H1 (cell line): ENCODE measurements around the gene CRABP1. TPM values are rescaled to one million over a fixed set of nuclear protein-coding genes. Genes with fewer than 3 reads are reported as not detected.

Experiments used
- CTCF ChIA-PET: fragments of 300-600 bp; sonication (Branson Sonifier 250); formaldehyde crosslinking; loops from one replicate; lab custom pipeline; 2021; ENCODE audit not compliant: partially characterized antibody; lab: Charles Lee
- POLR2A ChIA-PET: fragments of 300-600 bp; sonication (Branson Sonifier 250); formaldehyde crosslinking; loops from one replicate; lab custom pipeline; 2021; ENCODE audit warnings: inconsistent platforms; ENCODE audit not compliant: partially characterized antibody; lab: Charles Lee
- DNase-seq, 2 experiments: peaks; one replicate each; pipeline versions ENCODE4 v3.0.0 to v3.0.0-alpha.2; 2010 to 2022; ENCODE audit warnings: low spot score in 2 of 2, low read depth in 1 of 2, mixed read lengths in 1 of 2
- FAIRE-seq: peaks from 2 replicates; lab custom pipeline; 2011; peaks lifted over from hg19 to GRCh38; lab: Jason Lieb, UNC
- H2AFZ ChIP-seq: 2 replicates; pipeline ENCODE4 v1.8.1; 2012; ENCODE audit warnings: low read length, inconsistent platforms
- H2AK5ac ChIP-seq: 2 replicates; pipeline ENCODE4 v1.6.1; 2013; ENCODE audit warnings: low read depth, low read length
- H2BK120ac ChIP-seq: replicated peaks from 2 replicates; pipeline ENCODE3; 2013; ENCODE audit warnings: low read depth, low read length, inconsistent platforms
- H2BK12ac ChIP-seq: 2 replicates; pipeline ENCODE4 v1.6.1; 2013; ENCODE audit warnings: low read depth, low read length
- H2BK15ac ChIP-seq: 2 replicates; pipeline ENCODE4 v1.6.1; 2013; ENCODE audit warnings: low read length
- H2BK20ac ChIP-seq: 2 replicates; pipeline ENCODE4 v1.6.1; 2013; ENCODE audit warnings: low read length
- H2BK5ac ChIP-seq: 2 replicates; pipeline ENCODE4 v1.6.1; 2013; ENCODE audit warnings: low read depth, low read length
- H3K14ac ChIP-seq: 2 replicates; pipeline ENCODE4 v1.6.1; 2013; ENCODE audit warnings: inconsistent platforms; ENCODE audit not compliant: insufficient read length
- H3K18ac ChIP-seq: 2 replicates; pipeline ENCODE4 v1.6.1; 2013; ENCODE audit warnings: low read length; ENCODE audit errors: extremely low read depth
- H3K23ac ChIP-seq: 2 replicates; pipeline ENCODE4 v1.6.1; 2013; ENCODE audit warnings: inconsistent platforms; ENCODE audit not compliant: insufficient read length
- H3K23me2 ChIP-seq: 2 replicates; pipeline ENCODE4 v1.6.1; 2013; ENCODE audit warnings: low read depth, low read length
- H3K27ac ChIP-seq: 2 replicates; pipeline ENCODE4 v1.6.1; 2011; ENCODE audit warnings: low read depth, low read length, inconsistent platforms
- H3K27me3 ChIP-seq, 4 experiments: replicated peaks in 1 of 4; 1 replicate in 1 of 4; 2 replicates in 3 of 4; pipeline versions ENCODE4 v1.6.1 to v1.8.1; 2011 to 2013; ENCODE audit warnings: low read length in 3 of 4, mild to moderate bottlenecking in 3 of 4, inconsistent platforms in 2 of 4, mixed read lengths in 2 of 4, moderate library complexity in 1 of 4; ENCODE audit not compliant: control insufficient read depth in 3 of 4, insufficient read depth in 3 of 4; ENCODE audit errors: extremely low read depth in 1 of 4
- H3K36me3 ChIP-seq, 4 experiments: 2 replicates each; pipeline versions ENCODE4 v1.6.1 to v1.8.1; 2011 to 2013; ENCODE audit warnings: mild to moderate bottlenecking in 4 of 4, low read length in 3 of 4, moderate library complexity in 2 of 4, control low read depth in 1 of 4, inconsistent platforms in 1 of 4; ENCODE audit not compliant: insufficient read depth in 4 of 4, control insufficient read depth in 2 of 4
- H3K4ac ChIP-seq: replicated peaks from 2 replicates; pipeline ENCODE3; 2013; ENCODE audit warnings: low read length, low read depth, mixed read lengths, inconsistent platforms; ENCODE audit not compliant: insufficient read length
- H3K4me1 ChIP-seq, 4 experiments: replicated peaks in 1 of 4; 1 replicate in 1 of 4; 2 replicates in 3 of 4; pipeline versions ENCODE4 v1.6.1 to v1.8.1; 2011 to 2013; ENCODE audit warnings: low read length in 3 of 4, inconsistent platforms in 2 of 4, mixed read lengths in 1 of 4; ENCODE audit not compliant: insufficient read depth in 4 of 4, control insufficient read depth in 3 of 4
- H3K4me2 ChIP-seq, 2 experiments: 2 replicates each; pipeline versions ENCODE4 v1.6.1 to v1.8.1; 2011 to 2013; ENCODE audit warnings: low read depth in 2 of 2, low read length in 2 of 2, control low read depth in 1 of 2, inconsistent platforms in 1 of 2, mild to moderate bottlenecking in 1 of 2; ENCODE audit not compliant: insufficient read depth in 1 of 2
- H3K4me3 ChIP-seq, 4 experiments: fragments of 200-600, 300-600 bp in 1 of 4; sonication (generic), shearing (Covaris generic), sonication (Bioruptor Twin) in 1 of 4; 2 replicates each; pipeline versions ENCODE4 v1.5.1 to v1.8.1; 2011 to 2016; ENCODE audit warnings: low read length in 4 of 4, low read depth in 3 of 4, control low read depth in 2 of 4, inconsistent platforms in 2 of 4, mild to moderate bottlenecking in 2 of 4, mixed read lengths in 1 of 4, moderate library complexity in 1 of 4; ENCODE audit not compliant: insufficient read depth in 2 of 4; ENCODE audit errors: extremely low read depth in 1 of 4
- H3K56ac ChIP-seq: replicated peaks from 2 replicates; pipeline ENCODE3; 2013; ENCODE audit warnings: low read depth, mild to moderate bottlenecking, mixed read lengths, low read length, inconsistent platforms; ENCODE audit not compliant: insufficient read length
- H3K79me1 ChIP-seq: 2 replicates; pipeline ENCODE4 v1.6.1; 2013; ENCODE audit warnings: low read depth, low read length, control low read depth
- H3K79me2 ChIP-seq, 2 experiments: 2 replicates each; pipeline versions ENCODE4 v1.6.1 to v1.8.1; 2012 to 2013; ENCODE audit warnings: low read length in 2 of 2, mild to moderate bottlenecking in 2 of 2, inconsistent platforms in 1 of 2; ENCODE audit not compliant: insufficient read depth in 2 of 2, control insufficient read depth in 1 of 2
- H3K9ac ChIP-seq, 4 experiments: replicated peaks in 1 of 4; 1 replicate in 1 of 4; 2 replicates in 3 of 4; pipeline versions ENCODE4 v1.6.1 to v1.8.1; 2011 to 2013; ENCODE audit warnings: low read depth in 3 of 4, low read length in 3 of 4, control low read depth in 2 of 4, mild to moderate bottlenecking in 2 of 4, moderate library complexity in 2 of 4, inconsistent platforms in 1 of 4; ENCODE audit errors: extremely low read depth in 1 of 4
- H3K9me3 ChIP-seq, 2 experiments: 2 replicates each; pipeline versions ENCODE4 v1.6.1 to v1.8.1; 2012 to 2013; ENCODE audit warnings: mild to moderate bottlenecking in 2 of 2, moderate library complexity in 2 of 2, control low read depth in 1 of 2, inconsistent platforms in 1 of 2, low read depth in 1 of 2, low read length in 1 of 2, mixed read lengths in 1 of 2; ENCODE audit not compliant: insufficient read depth in 2 of 2
- H4K20me1 ChIP-seq, 2 experiments: replicated peaks in 1 of 2; 2 replicates each; pipeline versions ENCODE3 to v1.8.1; 2011 to 2013; ENCODE audit warnings: inconsistent platforms in 2 of 2, low read length in 2 of 2, mild to moderate bottlenecking in 1 of 2; ENCODE audit not compliant: insufficient read depth in 2 of 2, control insufficient read depth in 1 of 2
- H4K5ac ChIP-seq: 2 replicates; pipeline ENCODE4 v1.6.1; 2013; ENCODE audit warnings: low read length, low read depth, mixed read lengths, inconsistent platforms; ENCODE audit not compliant: insufficient read length
- H4K8ac ChIP-seq: 2 replicates; pipeline ENCODE4 v1.8.0; 2013; ENCODE audit warnings: mild to moderate bottlenecking, moderate library complexity, low read length, inconsistent platforms; ENCODE audit not compliant: insufficient read depth; ENCODE audit errors: extremely low read depth
- H4K91ac ChIP-seq: replicated peaks from 2 replicates; pipeline ENCODE3; 2013; ENCODE audit warnings: low read length, mixed read lengths, inconsistent platforms; ENCODE audit not compliant: insufficient read length
- WGBS, 2 experiments: shearing (Covaris generic) in 1 of 2; methylation state at CpG; one replicate each; pipeline versions ENCODE4 v1.1.6 to v1.1.7; 2013 to 2015; ENCODE audit warnings: low lambda C conversion rate in 2 of 2, mixed read lengths in 2 of 2, inconsistent platforms in 1 of 2, low coverage in 1 of 2, missing lambda C conversion rate in 1 of 2; ENCODE audit not compliant: insufficient replicate concordance in 2 of 2, insufficient coverage in 1 of 2, insufficient read length in 1 of 2; ENCODE audit errors: extremely low coverage in 1 of 2, missing lambda C conversion rate in 1 of 2; 5-methylcytosine and 5-hydroxymethylcytosine counted together
- polyA plus RNA-seq, 7 experiments: library from polyadenylated mRNA; depleted of rRNA in 3 of 7; stranded (reverse) in 5 of 7; unstranded in 2 of 7; fragments of >200 nt in 5 of 7; fragments of 200-250 nt in 2 of 7; gene quantifications; 1 replicate in 5 of 7; 2 replicates in 1 of 7; 4 replicates in 1 of 7; pipeline versions ENCODE4 v1.2.1 to v1.2.3, GENCODE V29; 2011 to 2013; ENCODE audit warnings: missing spikeins in 2 of 7, mixed read lengths in 2 of 7
- total RNA-seq: library from RNA; stranded (reverse); fragmentation: NEBNext Ultra II Directional; extraction: Animal tissue kit (Norgen Biotek cat#: 25700); gene quantifications from 2 replicates; pipeline ENCODE4 v1.2.1, GENCODE V29; 2021

Gene CRABP1
- total and polyA plus RNA-seq, 2 of the 8 experiments (the other 6 are each of a cell fraction or from before 2014, with no cell fraction given): 385 to 655 TPM

GRCh38 chr15:78366342-78366741 lies 26.2 kb downstream of the CRABP1 start:
- Histone ChIP-seq H3K56ac (no peak overlapping the region), H3K9ac (no peak overlapping the region), H3K4me1 (peaks cover 0 to 8% (median under 1%) of the 10 kb centered on the region in 4 experiments; a peak in 3 of 7 replicates), H4K20me1 (no peaks in the 10 kb centered on the region), H2BK15ac (no peak overlapping the region), H3K14ac (no peak overlapping the region), H2BK5ac (no peak overlapping the region), H3K4me3 (no peak overlapping the region), H4K91ac (no peak overlapping the region), H3K27ac (no peak overlapping the region), H3K79me2 (no peaks in the 10 kb centered on the region), H3K9me3 (no peaks in the 10 kb centered on the region), H3K4me2 (no peak overlapping the region), H3K23ac (no peak overlapping the region), H3K23me2 (no peaks in the 10 kb centered on the region), H3K18ac (no peak overlapping the region), H2AK5ac (no peak overlapping the region), H3K27me3 (no peaks in the 10 kb centered on the region), H2BK120ac (no peak overlapping the region), H2BK20ac (no peak overlapping the region), H3K4ac (no peak overlapping the region), H2BK12ac (no peak overlapping the region), H3K79me1 (no peaks in the 10 kb centered on the region), H4K8ac (no peak overlapping the region), H2AFZ (no peak overlapping the region), H4K5ac (no peak overlapping the region), H3K36me3 (no peaks in the 10 kb centered on the region)
- ChIA-PET CTCF (interaction anchor here (0.7 to 1.3 kb wide), 4 partner anchors 32 to 268 kb away, joined by 3 to 4 read pairs (median 3); no protein-coding TSS in a partner anchor), POLR2A (interaction anchor here (1.1 to 1.2 kb wide), 3 partner anchors 9 to 72 kb away, joined by 3 to 4 read pairs (median 3); partner anchors contain the start of gene IREB2)
- 90% methylated on average over 4 of the region's 5 CpGs; no CpG with 5 or more reads in 1 of the 2 experiments for WGBS, 2 experiments
- FAIRE-seq: no peak
- DNase-seq: no peak
